ENCODE data around the gene SEMA3E.
"Not testable (repeated sequence)": the region's sequence is repeated elsewhere in the genome, so short reads cannot be mapped to it uniquely, and the experiment has no call there.

The SEMA3E gene

GRCh38 chr7:83552556-83552955 lies 96.4 kb downstream of the SEMA3E start:
- not testable (repeated sequence) for DNase-seq

GRCh38 chr7:83550100-83550499 lies 98.8 kb downstream of the SEMA3E start:
- no peak for DNase-seq

- DNase-seq, result no peak
Measured at GRCh38 chr7:83548250-83548649, 100.7 kb downstream of the SEMA3E start.

GRCh38 chr7:83547526-83547925 lies 101.4 kb downstream of the SEMA3E start:
- DNase-seq, result no peak

- DNase-seq, result no peak
Measured at GRCh38 chr7:83546586-83546985, 102.4 kb downstream of the SEMA3E start.

- no peak for DNase-seq
Measured at GRCh38 chr7:83541187-83541960, 107.6 kb downstream of the SEMA3E start.

- DNase-seq, result no peak
Measured at GRCh38 chr7:83534488-83534887, 114.5 kb downstream of the SEMA3E start.

GRCh38 chr7:83532219-83532618 lies 116.7 kb downstream of the SEMA3E start:
- DNase-seq, result no peak

- no peak for DNase-seq
Measured at GRCh38 chr7:83531766-83532165, 117.2 kb downstream of the SEMA3E start.

- no peak for DNase-seq
Measured at GRCh38 chr7:83528925-83529423, 120.0 kb downstream of the SEMA3E start.

- no peak for DNase-seq
Measured at GRCh38 chr7:83524277-83525075, 124.5 kb downstream of the SEMA3E start.

GRCh38 chr7:83520726-83521125 lies 128.2 kb downstream of the SEMA3E start:
- DNase-seq, result no peak

- no peak for DNase-seq
Measured at GRCh38 chr7:83519240-83519639, 129.7 kb downstream of the SEMA3E start.

- no peak for DNase-seq
Measured at GRCh38 chr7:83517035-83517700, 131.8 kb downstream of the SEMA3E start.

GRCh38 chr7:83514977-83515376 lies 134.0 kb downstream of the SEMA3E start:
- DNase-seq, result no peak

GRCh38 chr7:83509255-83510021 lies 139.5 kb downstream of the SEMA3E start:
- no peak for DNase-seq

- DNase-seq, result no peak
Measured at GRCh38 chr7:83504330-83504729, 144.6 kb downstream of the SEMA3E start.

- no peak for DNase-seq
Measured at GRCh38 chr7:83502636-83503035, 146.3 kb downstream of the SEMA3E start.

- no peak for DNase-seq
Measured at GRCh38 chr7:83494683-83495082, 154.3 kb downstream of the SEMA3E start.

- no peak for DNase-seq
Measured at GRCh38 chr7:83492802-83493201, 156.1 kb downstream of the SEMA3E start.

GRCh38 chr7:83487801-83488200 lies 161.1 kb downstream of the SEMA3E start:
- DNase-seq, result no peak

GRCh38 chr7:83486957-83487356 lies 162.0 kb downstream of the SEMA3E start:
- DNase-seq, result no peak

- no peak for DNase-seq
Measured at GRCh38 chr7:83486536-83486935, 162.4 kb downstream of the SEMA3E start.

Data from AML-193 (cell line).